Measurements from ENCODE around the gene BCAR1. TPM values are rescaled to one million over a fixed set of nuclear protein-coding genes. Genes with fewer than 3 reads are reported as not detected.

Gene BCAR1
- total RNA-seq, 2 donors from 2014 or later = 110 to 130 TPM

DNA sequence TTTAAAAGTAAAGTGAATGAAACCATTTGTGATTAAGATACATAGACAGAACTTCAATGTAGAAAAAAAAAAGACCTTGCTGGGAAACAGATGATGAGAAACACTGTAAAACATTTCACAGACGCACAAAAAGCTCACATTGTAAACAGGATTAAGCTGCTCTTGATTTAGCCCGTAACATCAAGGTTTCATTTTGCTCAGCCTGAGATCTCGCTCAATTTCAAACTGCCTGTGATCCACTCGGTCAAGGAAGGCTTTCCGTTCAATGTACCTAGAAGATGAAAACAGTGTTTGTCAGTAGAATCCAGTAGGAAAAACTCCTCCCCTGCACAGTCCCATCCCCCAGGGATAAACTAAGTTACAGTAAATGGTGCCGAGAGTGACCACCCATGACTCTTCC is 42.3 kb upstream of the BCAR1 start:
- H3K4me3 ChIP-seq = no peak overlapping the region
- H3K27ac ChIP-seq = peak overlapping the region; percentile 50
- no peaks in the 10 kb centered on the region for H3K36me3 ChIP-seq

DNA sequence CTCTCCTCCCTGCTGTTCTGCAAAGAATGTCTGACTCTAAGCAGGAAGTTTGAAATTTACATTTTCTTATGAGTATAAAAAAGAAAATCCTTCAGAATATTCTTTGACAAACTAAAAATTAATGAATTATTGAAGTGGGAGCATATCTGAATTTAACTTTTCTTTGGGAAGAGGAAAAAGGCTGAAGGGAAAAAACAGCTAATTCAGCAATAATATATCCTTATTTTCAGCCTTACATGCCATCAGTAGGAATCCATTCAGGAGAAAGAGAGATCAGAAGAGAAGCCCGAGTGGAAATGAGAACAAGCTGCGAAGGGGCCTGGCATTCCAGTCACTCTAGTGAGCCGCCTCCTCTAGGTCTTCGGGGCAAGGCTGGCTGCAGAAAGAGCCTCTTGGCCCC is 41.7 kb upstream of the BCAR1 start:
- H3K27ac ChIP-seq = peak overlapping the region; percentile 39
- TF ChIP-seq, protein P1, sequence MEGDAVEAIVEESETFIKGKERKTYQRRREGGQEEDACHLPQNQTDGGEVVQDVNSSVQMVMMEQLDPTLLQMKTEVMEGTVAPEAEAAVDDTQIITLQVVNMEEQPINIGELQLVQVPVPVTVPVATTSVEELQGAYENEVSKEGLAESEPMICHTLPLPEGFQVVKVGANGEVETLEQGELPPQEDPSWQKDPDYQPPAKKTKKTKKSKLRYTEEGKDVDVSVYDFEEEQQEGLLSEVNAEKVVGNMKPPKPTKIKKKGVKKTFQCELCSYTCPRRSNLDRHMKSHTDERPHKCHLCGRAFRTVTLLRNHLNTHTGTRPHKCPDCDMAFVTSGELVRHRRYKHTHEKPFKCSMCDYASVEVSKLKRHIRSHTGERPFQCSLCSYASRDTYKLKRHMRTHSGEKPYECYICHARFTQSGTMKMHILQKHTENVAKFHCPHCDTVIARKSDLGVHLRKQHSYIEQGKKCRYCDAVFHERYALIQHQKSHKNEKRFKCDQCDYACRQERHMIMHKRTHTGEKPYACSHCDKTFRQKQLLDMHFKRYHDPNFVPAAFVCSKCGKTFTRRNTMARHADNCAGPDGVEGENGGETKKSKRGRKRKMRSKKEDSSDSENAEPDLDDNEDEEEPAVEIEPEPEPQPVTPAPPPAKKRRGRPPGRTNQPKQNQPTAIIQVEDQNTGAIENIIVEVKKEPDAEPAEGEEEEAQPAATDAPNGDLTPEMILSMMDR (IDR thresholded peaks at IDR 0.05) = no peak
- no peak for DNase-seq
- intact Hi-C loops (cut with DNase I) = no loop called here
- no peaks in the 10 kb centered on the region for H3K9me3 ChIP-seq
- no peak overlapping the region for H3K4me3 ChIP-seq
- no peaks in the 10 kb centered on the region for H3K27me3 ChIP-seq
- no peak overlapping the region for H3K9ac ChIP-seq (ENCODE audit: low read depth in 2 of 2, low read length in 2 of 2)
- H3K4me1 ChIP-seq = no peaks in the 10 kb centered on the region
- no peaks in the 10 kb centered on the region for H3K36me3 ChIP-seq

More for the DNA sequence above, 42.3 kb upstream of the BCAR1 start:
- TF ChIP-seq, protein P1 (IDR thresholded peaks at IDR 0.05) = no peak
- Histone ChIP-seq H3K9ac (ENCODE audit: low read depth in 2 of 2, low read length in 2 of 2) (no peak overlapping the region), H3K4me1 (no peaks in the 10 kb centered on the region), H3K9me3 (no peaks in the 10 kb centered on the region), H3K27me3 (no peaks in the 10 kb centered on the region)
- no peak for DNase-seq
- intact Hi-C loops (cut with DNase I) = no loop called here

DNA sequence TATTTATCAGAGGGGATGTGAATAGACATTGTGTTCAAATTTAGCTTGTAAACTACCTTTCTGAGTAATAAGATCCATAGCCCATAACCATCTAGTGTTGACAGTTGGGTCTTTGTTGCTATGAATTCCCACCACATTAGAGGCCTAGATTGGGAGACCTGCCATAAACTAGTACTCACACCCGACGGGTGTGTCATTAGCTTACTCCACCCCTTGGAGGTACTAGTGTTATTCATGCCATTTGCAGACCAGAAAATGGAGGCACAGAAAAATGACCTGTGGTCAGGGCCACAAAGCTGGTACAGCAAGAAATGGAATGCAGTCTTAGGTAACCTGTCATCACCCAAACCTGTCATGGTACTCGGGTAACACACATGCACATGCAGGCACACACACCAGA is 41.3 kb upstream of the BCAR1 start:
- no peak overlapping the region for H3K9ac ChIP-seq (ENCODE audit: low read depth in 2 of 2, low read length in 2 of 2)
- DNase-seq = no peak
- no peaks in the 10 kb centered on the region for H3K36me3 ChIP-seq
- no peaks in the 10 kb centered on the region for H3K4me1 ChIP-seq
- H3K9me3 ChIP-seq = no peaks in the 10 kb centered on the region
- intact Hi-C loops (cut with DNase I) = no loop called here
- H3K27ac ChIP-seq = no peak overlapping the region
- no peak overlapping the region for H3K4me3 ChIP-seq
- H3K27me3 ChIP-seq = no peaks in the 10 kb centered on the region
- TF ChIP-seq, protein P1 (IDR thresholded peaks at IDR 0.05) = no peak

DNA sequence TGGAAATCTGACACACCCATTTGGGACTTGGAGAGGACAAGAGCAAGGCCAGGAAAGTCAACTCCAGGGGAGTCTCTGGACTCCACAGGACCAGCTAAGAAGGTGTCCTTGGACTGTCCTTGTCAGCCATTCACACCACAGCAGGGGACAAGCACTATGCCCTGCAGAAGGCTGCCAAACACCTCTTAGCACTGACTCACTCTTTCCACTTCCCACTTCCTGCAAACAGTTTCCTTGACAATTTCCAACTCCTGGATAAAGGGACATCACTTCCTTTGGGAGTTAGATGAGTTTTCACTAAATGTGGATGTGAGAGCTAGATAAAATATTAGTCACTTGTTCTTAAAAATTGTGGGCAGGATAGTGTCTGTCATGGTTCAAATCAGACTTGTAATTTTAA is 37.8 kb upstream of the BCAR1 start:
- Histone ChIP-seq H3K9me3 (no peaks in the 10 kb centered on the region), H3K27ac (no peak overlapping the region), H3K4me1 (no peaks in the 10 kb centered on the region), H3K27me3 (no peaks in the 10 kb centered on the region), H3K4me3 (no peak overlapping the region), H3K36me3 (no peaks in the 10 kb centered on the region), H3K9ac (ENCODE audit: low read depth in 2 of 2, low read length in 2 of 2) (no peak overlapping the region)
- intact Hi-C loops (cut with DNase I) = no loop called here
- DNase-seq = no peak
- TF ChIP-seq, protein P1 (IDR thresholded peaks at IDR 0.05) = no peak

GRCh38 chr16:75288596-75289120 is 37.2 kb upstream of the BCAR1 start:
- Histone ChIP-seq H3K4me3 (no peak overlapping the region), H3K27ac (no peak overlapping the region), H3K9me3 (no peaks in the 10 kb centered on the region), H3K27me3 (no peaks in the 10 kb centered on the region), H3K4me1 (no peaks in the 10 kb centered on the region), H3K9ac (ENCODE audit: low read depth in 2 of 2, low read length in 2 of 2) (no peak overlapping the region), H3K36me3 (no peaks in the 10 kb centered on the region)
- TF ChIP-seq, protein P1 (IDR thresholded peaks at IDR 0.05) = no peak
- intact Hi-C loops (cut with DNase I) = no loop called here
- no peak for DNase-seq

Data from colonic mucosa (tissue), 4 donors.